ENCODE data around the gene PRR20D. TPM values are rescaled to one million over a fixed set of nuclear protein-coding genes. Genes with fewer than 3 reads are reported as not detected.
"Not testable (repeated sequence)": the region's sequence is repeated elsewhere in the genome, so short reads cannot be mapped to it uniquely, and the experiment has no call there.

PRR20D gene
- total RNA-seq, 5 donors from 2014 or later (not counting 1 experiment from before 2014, with no cell fraction given) = not detected

- H3K36me3 Mint-ChIP-seq; ATAC-seq (replicated peaks in 1 of 4); H3K9me3 ChIP-seq; H3K36me3 ChIP-seq (ENCODE audit: control insufficient read depth in 2 of 2, extremely low read depth in 1 of 2, insufficient read depth in 1 of 2, low read length in 1 of 2); H3K27ac ChIP-seq (ENCODE audit: low read length); H3K27me3 Mint-ChIP-seq; H3K4me3 ChIP-seq (ENCODE audit: control insufficient read depth in 1 of 2, extremely low read depth in 1 of 2, low read length in 1 of 2); H3K4me1 ChIP-seq (ENCODE audit: control insufficient read depth in 1 of 2, extremely low read depth in 1 of 2, insufficient read depth in 2 of 2, low read length in 2 of 2); H3K9me3 Mint-ChIP-seq; H3K4me3 Mint-ChIP-seq; CTCF ChIA-PET; H3K27ac Mint-ChIP-seq; H3K4me1 Mint-ChIP-seq; H3K27me3 ChIP-seq (replicated peaks in 1 of 2; ENCODE audit: control insufficient read depth in 2 of 2, extremely low read depth in 1 of 2, insufficient read depth in 2 of 2, low read length in 1 of 2); POLR2A ChIA-PET; DNase-seq: not testable (repeated sequence)
- WGBS (ENCODE audit: insufficient coverage) = no CpG with 5 or more reads among the region's 18 CpGs
Observed at GRCh38 chr13:57139781-57140180, 20.7 kb upstream of the PRR20D start.

GRCh38 chr13:57140235-57140968 lies 20.0 kb upstream of the PRR20D start, which contains the start of gene PRR20A:
Gene PRR20A, plus strand, starts transcription at chr13:57140918. Its CDS starts 387 bp downstream, at chr13:57141305.
- POLR2A ChIA-PET; H3K36me3 ChIP-seq (ENCODE audit: control insufficient read depth in 2 of 2, extremely low read depth in 1 of 2, insufficient read depth in 1 of 2, low read length in 1 of 2); H3K27me3 Mint-ChIP-seq; H3K4me1 Mint-ChIP-seq; H3K9me3 ChIP-seq; H3K27me3 ChIP-seq (replicated peaks in 1 of 2; ENCODE audit: control insufficient read depth in 2 of 2, extremely low read depth in 1 of 2, insufficient read depth in 2 of 2, low read length in 1 of 2); H3K4me3 Mint-ChIP-seq; H3K36me3 Mint-ChIP-seq; H3K4me1 ChIP-seq (ENCODE audit: control insufficient read depth in 1 of 2, extremely low read depth in 1 of 2, insufficient read depth in 2 of 2, low read length in 2 of 2); H3K4me3 ChIP-seq (ENCODE audit: control insufficient read depth in 1 of 2, extremely low read depth in 1 of 2, low read length in 1 of 2); H3K27ac ChIP-seq (ENCODE audit: low read length); ATAC-seq (replicated peaks in 1 of 4); CTCF ChIA-PET; DNase-seq; H3K9me3 Mint-ChIP-seq; H3K27ac Mint-ChIP-seq: not testable (repeated sequence)
- WGBS (ENCODE audit: insufficient coverage) = 96% methylated on average over 7 of the region's 34 CpGs

DNA sequence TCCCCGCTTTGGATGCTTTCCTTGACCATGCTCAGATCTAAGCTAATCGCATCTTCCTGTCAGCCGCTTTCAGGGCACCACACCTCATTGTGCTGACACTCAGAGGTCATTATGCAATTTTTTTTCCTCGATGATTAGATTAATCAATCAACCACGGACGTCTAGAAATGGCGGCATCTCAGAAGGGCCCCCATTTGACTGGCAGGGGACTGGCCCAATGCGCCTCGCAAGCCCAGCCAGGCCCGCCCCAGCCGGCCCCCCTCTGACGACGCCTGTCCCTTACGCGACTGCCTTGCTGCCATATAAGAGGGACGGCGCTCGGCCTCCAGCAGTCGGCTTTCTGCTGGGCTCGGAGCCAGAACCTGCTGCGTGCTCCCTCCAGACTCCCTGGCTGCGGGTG lies 13.2 kb upstream of the PRR20D start, which contains the start of gene PRR20B:
Gene PRR20B (plus strand): TSS at position 301 of the 400 bp plus-strand sequence. CDS start 387 bp downstream, outside the sequence.
- ATAC-seq (replicated peaks in 1 of 4); H3K4me1 ChIP-seq (ENCODE audit: control insufficient read depth in 1 of 2, extremely low read depth in 1 of 2, insufficient read depth in 2 of 2, low read length in 2 of 2); H3K27ac ChIP-seq (ENCODE audit: low read length); H3K4me3 Mint-ChIP-seq; H3K36me3 Mint-ChIP-seq; H3K9me3 ChIP-seq; H3K4me3 ChIP-seq (ENCODE audit: control insufficient read depth in 1 of 2, extremely low read depth in 1 of 2, low read length in 1 of 2); H3K27me3 Mint-ChIP-seq; H3K36me3 ChIP-seq (ENCODE audit: control insufficient read depth in 2 of 2, extremely low read depth in 1 of 2, insufficient read depth in 1 of 2, low read length in 1 of 2); H3K27ac Mint-ChIP-seq; H3K27me3 ChIP-seq (replicated peaks in 1 of 2; ENCODE audit: control insufficient read depth in 2 of 2, extremely low read depth in 1 of 2, insufficient read depth in 2 of 2, low read length in 1 of 2); H3K4me1 Mint-ChIP-seq; H3K9me3 Mint-ChIP-seq; CTCF ChIA-PET; POLR2A ChIA-PET; DNase-seq: not testable (repeated sequence)
- WGBS (ENCODE audit: insufficient coverage) = no CpG with 5 or more reads among the region's 22 CpGs

DNA sequence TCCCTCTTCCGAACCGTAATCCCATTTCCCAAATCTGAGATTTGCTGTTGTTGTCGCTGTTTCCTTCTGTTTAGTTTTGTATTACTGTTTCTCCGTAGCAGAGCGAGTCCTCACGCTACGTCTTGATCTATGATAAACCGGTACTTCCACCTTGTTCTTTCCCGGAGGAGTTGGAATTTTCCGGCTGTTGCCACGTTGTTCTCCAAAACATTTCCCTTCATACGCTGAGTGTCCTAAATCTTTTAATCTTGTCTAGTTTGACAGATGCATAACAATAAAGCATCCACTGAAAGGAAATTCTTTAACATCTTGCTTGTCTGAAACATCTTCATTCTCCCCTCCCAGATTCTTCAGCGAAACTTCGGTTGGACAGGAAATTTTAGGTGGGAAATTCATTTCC lies 12.3 kb upstream of the PRR20D start:
- CTCF ChIA-PET; POLR2A ChIA-PET; H3K9me3 ChIP-seq; ATAC-seq (replicated peaks in 1 of 4); H3K27ac Mint-ChIP-seq; H3K27me3 Mint-ChIP-seq; DNase-seq; H3K27ac ChIP-seq (ENCODE audit: low read length); H3K27me3 ChIP-seq (replicated peaks in 1 of 2; ENCODE audit: control insufficient read depth in 2 of 2, extremely low read depth in 1 of 2, insufficient read depth in 2 of 2, low read length in 1 of 2); H3K4me1 Mint-ChIP-seq; H3K9me3 Mint-ChIP-seq; H3K4me3 ChIP-seq (ENCODE audit: control insufficient read depth in 1 of 2, extremely low read depth in 1 of 2, low read length in 1 of 2); H3K4me1 ChIP-seq (ENCODE audit: control insufficient read depth in 1 of 2, extremely low read depth in 1 of 2, insufficient read depth in 2 of 2, low read length in 2 of 2); H3K36me3 ChIP-seq (ENCODE audit: control insufficient read depth in 2 of 2, extremely low read depth in 1 of 2, insufficient read depth in 1 of 2, low read length in 1 of 2); H3K4me3 Mint-ChIP-seq; H3K36me3 Mint-ChIP-seq: not testable (repeated sequence)
- 96% methylated on average over 4 of the region's 14 CpGs for WGBS (ENCODE audit: insufficient coverage)

DNA sequence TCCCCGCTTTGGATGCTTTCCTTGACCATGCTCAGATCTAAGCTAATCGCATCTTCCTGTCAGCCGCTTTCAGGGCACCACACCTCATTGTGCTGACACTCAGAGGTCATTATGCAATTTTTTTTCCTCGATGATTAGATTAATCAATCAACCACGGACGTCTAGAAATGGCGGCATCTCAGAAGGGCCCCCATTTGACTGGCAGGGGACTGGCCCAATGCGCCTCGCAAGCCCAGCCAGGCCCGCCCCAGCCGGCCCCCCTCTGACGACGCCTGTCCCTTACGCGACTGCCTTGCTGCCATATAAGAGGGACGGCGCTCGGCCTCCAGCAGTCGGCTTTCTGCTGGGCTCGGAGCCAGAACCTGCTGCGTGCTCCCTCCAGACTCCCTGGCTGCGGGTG lies 6.7 kb upstream of the PRR20D start, which contains the start of gene PRR20C:
Gene PRR20C (plus strand): TSS at position 301 of the 400 bp plus-strand sequence. CDS start 387 bp downstream, outside the sequence.
- no CpG with 5 or more reads among the region's 22 CpGs for WGBS (ENCODE audit: insufficient coverage)
- H3K36me3 ChIP-seq (ENCODE audit: control insufficient read depth in 2 of 2, extremely low read depth in 1 of 2, insufficient read depth in 1 of 2, low read length in 1 of 2); CTCF ChIA-PET: not testable (repeated sequence)

DNA sequence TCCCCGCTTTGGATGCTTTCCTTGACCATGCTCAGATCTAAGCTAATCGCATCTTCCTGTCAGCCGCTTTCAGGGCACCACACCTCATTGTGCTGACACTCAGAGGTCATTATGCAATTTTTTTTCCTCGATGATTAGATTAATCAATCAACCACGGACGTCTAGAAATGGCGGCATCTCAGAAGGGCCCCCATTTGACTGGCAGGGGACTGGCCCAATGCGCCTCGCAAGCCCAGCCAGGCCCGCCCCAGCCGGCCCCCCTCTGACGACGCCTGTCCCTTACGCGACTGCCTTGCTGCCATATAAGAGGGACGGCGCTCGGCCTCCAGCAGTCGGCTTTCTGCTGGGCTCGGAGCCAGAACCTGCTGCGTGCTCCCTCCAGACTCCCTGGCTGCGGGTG lies 6.5 kb downstream of the PRR20D start, which contains the start of gene PRR20E:
Gene PRR20E (plus strand): TSS at position 301 of the 400 bp plus-strand sequence. CDS start 387 bp downstream, outside the sequence.
- no CpG with 5 or more reads among the region's 22 CpGs for whole genome bisulfite sequencing (ENCODE audit: insufficient coverage)
- CTCF ChIA-PET; H3K27me3 ChIP-seq (replicated peaks in 1 of 2; ENCODE audit: control insufficient read depth in 2 of 2, extremely low read depth in 1 of 2, insufficient read depth in 2 of 2, low read length in 1 of 2); H3K9me3 Mint-ChIP-seq; H3K36me3 Mint-ChIP-seq; H3K4me3 Mint-ChIP-seq; H3K4me3 ChIP-seq (ENCODE audit: control insufficient read depth in 1 of 2, extremely low read depth in 1 of 2, low read length in 1 of 2); H3K36me3 ChIP-seq (ENCODE audit: control insufficient read depth in 2 of 2, extremely low read depth in 1 of 2, insufficient read depth in 1 of 2, low read length in 1 of 2); H3K27me3 Mint-ChIP-seq; H3K27ac Mint-ChIP-seq; H3K9me3 ChIP-seq; POLR2A ChIA-PET; DNase-seq; H3K4me1 ChIP-seq (ENCODE audit: control insufficient read depth in 1 of 2, extremely low read depth in 1 of 2, insufficient read depth in 2 of 2, low read length in 2 of 2); ATAC-seq (replicated peaks in 1 of 4); H3K27ac ChIP-seq (ENCODE audit: low read length); H3K4me1 Mint-ChIP-seq: not testable (repeated sequence)

More for the DNA sequence above, 6.7 kb upstream of the PRR20D start, which contains the start of gene PRR20C:
- H3K36me3 Mint-ChIP-seq; POLR2A ChIA-PET; H3K27ac ChIP-seq (ENCODE audit: low read length); H3K4me1 Mint-ChIP-seq; H3K27ac Mint-ChIP-seq; H3K9me3 ChIP-seq; H3K27me3 ChIP-seq (replicated peaks in 1 of 2; ENCODE audit: control insufficient read depth in 2 of 2, extremely low read depth in 1 of 2, insufficient read depth in 2 of 2, low read length in 1 of 2); H3K4me3 ChIP-seq (ENCODE audit: control insufficient read depth in 1 of 2, extremely low read depth in 1 of 2, low read length in 1 of 2); ATAC-seq (replicated peaks in 1 of 4); H3K4me1 ChIP-seq (ENCODE audit: control insufficient read depth in 1 of 2, extremely low read depth in 1 of 2, insufficient read depth in 2 of 2, low read length in 2 of 2); H3K27me3 Mint-ChIP-seq; DNase-seq; H3K9me3 Mint-ChIP-seq; H3K4me3 Mint-ChIP-seq: not testable (repeated sequence)

Data from T-cell (primary cell).